Ascending aorta (tissue), 2 donors: Measurements from ENCODE around the gene CMTM8. TPM values are rescaled to one million over a fixed set of nuclear protein-coding genes. Genes with fewer than 3 reads are reported as not detected.

ENCODE experiments used
- DNase-seq, 2 donors: peaks; one replicate each; pipeline ENCODE4 v3.0.0-alpha.2; 2019; ENCODE audit warnings: low spot score in 2 of 2
- H3K27ac ChIP-seq, 2 donors: fragments of 200-600 bp; sonication (generic); one replicate each; pipeline ENCODE4 v1.5.1; 2016 to 2017; ENCODE audit warnings: mild to moderate bottlenecking in 1 of 2
- H3K27me3 ChIP-seq: fragments of 200-600 bp; sonication (generic); one replicate; pipeline ENCODE4 v1.5.1; 2017
- H3K36me3 ChIP-seq, 2 donors: fragments of 200-600 bp; sonication (generic); one replicate each; pipeline ENCODE4 v1.5.1; 2016
- H3K4me1 ChIP-seq, 2 donors: fragments of 200-600 bp; sonication (generic); one replicate each; pipeline ENCODE4 v1.5.1; 2016 to 2017; ENCODE audit warnings: mild to moderate bottlenecking in 1 of 2
- H3K4me3 ChIP-seq, 2 donors: fragments of 200-600 bp; sonication (generic); one replicate each; pipeline ENCODE4 v1.5.1; 2016 to 2017; ENCODE audit warnings: mild to moderate bottlenecking in 1 of 2
- H3K9me3 ChIP-seq, 2 donors: fragments of 200-600 bp; sonication (generic); one replicate each; pipeline ENCODE4 v1.5.1; 2016
- intact Hi-C: fragments of 100-400 bp; cut with DNase I; formaldehyde crosslinking; loops from one replicate; pipeline ENCODE4 v1.15.1; 2023
- total RNA-seq: library from RNA; depleted of rRNA; stranded (reverse); fragments of >200 nt; gene quantifications from one replicate; pipeline ENCODE4 v1.1.0, GENCODE V29; 2016
- TF ChIP-seq, protein P1 (sequence below), 3 experiments: fragments of 200-600 bp in 2 of 3; fragments of 450-650 bp in 1 of 3; sonication (generic) in 2 of 3; IDR thresholded peaks; one replicate each; pipeline ENCODE4 v1.5.1; 2016 to 2019; ENCODE audit warnings: antibody characterized with exemption in 3 of 3, mild to moderate bottlenecking in 1 of 3, moderate library complexity in 1 of 3

The CMTM8 gene
- total RNA-seq, 1 donor from 2014 or later, result 6.6 TPM

DNA sequence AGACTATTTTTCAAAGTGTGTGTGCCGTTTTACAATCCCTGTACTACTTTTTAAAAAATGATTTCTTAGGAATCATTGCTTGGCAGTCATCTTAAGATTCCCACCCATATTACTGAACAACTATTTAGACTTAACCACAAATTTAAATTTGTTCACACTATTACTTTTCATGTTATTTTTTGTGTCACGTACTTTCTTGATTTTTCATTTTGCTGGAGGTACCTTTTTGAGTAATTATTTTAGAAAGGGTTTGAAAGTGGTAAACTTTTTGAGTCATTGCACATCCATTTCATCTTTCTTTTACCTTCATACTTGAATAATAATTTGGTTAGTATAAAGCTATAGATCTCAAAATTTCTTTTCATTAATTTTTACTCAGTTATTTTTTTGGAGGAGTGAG, 16.9 kb downstream of the CMTM8 start:
- no peak overlapping the region for H3K4me3 ChIP-seq
- H3K36me3 ChIP-seq, result no peaks in the 10 kb centered on the region
- TF ChIP-seq, protein P1, sequence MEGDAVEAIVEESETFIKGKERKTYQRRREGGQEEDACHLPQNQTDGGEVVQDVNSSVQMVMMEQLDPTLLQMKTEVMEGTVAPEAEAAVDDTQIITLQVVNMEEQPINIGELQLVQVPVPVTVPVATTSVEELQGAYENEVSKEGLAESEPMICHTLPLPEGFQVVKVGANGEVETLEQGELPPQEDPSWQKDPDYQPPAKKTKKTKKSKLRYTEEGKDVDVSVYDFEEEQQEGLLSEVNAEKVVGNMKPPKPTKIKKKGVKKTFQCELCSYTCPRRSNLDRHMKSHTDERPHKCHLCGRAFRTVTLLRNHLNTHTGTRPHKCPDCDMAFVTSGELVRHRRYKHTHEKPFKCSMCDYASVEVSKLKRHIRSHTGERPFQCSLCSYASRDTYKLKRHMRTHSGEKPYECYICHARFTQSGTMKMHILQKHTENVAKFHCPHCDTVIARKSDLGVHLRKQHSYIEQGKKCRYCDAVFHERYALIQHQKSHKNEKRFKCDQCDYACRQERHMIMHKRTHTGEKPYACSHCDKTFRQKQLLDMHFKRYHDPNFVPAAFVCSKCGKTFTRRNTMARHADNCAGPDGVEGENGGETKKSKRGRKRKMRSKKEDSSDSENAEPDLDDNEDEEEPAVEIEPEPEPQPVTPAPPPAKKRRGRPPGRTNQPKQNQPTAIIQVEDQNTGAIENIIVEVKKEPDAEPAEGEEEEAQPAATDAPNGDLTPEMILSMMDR (IDR thresholded peaks at IDR 0.05), result no peak
- no peak overlapping the region for H3K27ac ChIP-seq
- H3K4me1 ChIP-seq, result no peaks in the 10 kb centered on the region
- no peak for DNase-seq
- no peaks in the 10 kb centered on the region for H3K27me3 ChIP-seq
- intact Hi-C loops, result no loop called here
- H3K9me3 ChIP-seq, result peaks cover 0 to 10% of the 10 kb centered on the region in 2 donors

DNA sequence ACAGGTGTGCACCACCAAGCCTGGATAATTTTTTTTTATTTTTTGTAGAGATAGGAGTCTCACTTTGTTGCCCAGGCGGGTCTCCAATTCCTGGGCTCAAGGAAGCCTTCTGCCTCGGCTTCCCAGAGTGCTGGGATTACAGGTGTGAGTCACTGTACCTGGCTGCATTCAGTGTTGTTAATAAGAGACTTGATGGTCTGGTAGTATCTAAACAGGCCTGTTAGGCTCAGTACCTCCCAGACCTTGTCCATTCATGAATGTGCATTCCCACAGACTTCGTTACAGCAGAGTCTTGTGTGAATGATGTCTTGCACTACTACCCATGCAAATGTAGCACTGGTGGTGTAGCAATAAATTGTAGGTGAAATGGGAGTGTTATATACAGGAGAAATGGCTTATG, 17.7 kb downstream of the CMTM8 start:
- intact Hi-C loops, result no loop called here
- Histone ChIP-seq H3K9me3 (peaks cover 0 to 10% of the 10 kb centered on the region in 2 donors), H3K36me3 (no peaks in the 10 kb centered on the region), H3K27ac (no peak overlapping the region), H3K27me3 (no peaks in the 10 kb centered on the region), H3K4me1 (no peaks in the 10 kb centered on the region), H3K4me3 (no peak overlapping the region)
- DNase-seq, result no peak
- TF ChIP-seq, protein P1 (IDR thresholded peaks at IDR 0.05), result no peak

DNA sequence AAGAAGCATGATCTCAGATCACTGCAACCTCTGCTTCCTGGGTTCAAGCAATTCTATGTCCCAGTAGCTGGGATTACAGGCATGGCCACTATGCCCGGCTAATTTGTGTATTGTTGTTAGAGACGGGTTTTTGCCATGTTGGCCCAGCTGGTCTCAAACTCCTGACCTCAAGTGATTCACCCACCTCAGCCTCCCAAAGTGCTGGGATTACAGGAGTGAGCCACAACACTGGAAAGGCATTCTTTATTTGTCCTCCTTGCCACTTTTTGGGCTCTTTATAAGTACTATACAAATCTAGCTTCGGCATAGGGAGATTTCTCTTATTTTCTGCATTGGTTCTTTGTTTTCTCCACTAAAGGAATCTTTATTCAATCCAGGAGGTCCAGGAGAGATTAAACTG, 18.6 kb downstream of the CMTM8 start:
- TF ChIP-seq, protein P1 (IDR thresholded peaks at IDR 0.05), result no peak
- no peak for DNase-seq
- no peaks in the 10 kb centered on the region for H3K27me3 ChIP-seq
- H3K4me1 ChIP-seq, result no peaks in the 10 kb centered on the region
- peaks cover 0 to 10% of the 10 kb centered on the region in 2 donors for H3K9me3 ChIP-seq
- no peaks in the 10 kb centered on the region for H3K36me3 ChIP-seq
- intact Hi-C loops, result no loop called here
- no peak overlapping the region for H3K4me3 ChIP-seq
- no peak overlapping the region for H3K27ac ChIP-seq

DNA sequence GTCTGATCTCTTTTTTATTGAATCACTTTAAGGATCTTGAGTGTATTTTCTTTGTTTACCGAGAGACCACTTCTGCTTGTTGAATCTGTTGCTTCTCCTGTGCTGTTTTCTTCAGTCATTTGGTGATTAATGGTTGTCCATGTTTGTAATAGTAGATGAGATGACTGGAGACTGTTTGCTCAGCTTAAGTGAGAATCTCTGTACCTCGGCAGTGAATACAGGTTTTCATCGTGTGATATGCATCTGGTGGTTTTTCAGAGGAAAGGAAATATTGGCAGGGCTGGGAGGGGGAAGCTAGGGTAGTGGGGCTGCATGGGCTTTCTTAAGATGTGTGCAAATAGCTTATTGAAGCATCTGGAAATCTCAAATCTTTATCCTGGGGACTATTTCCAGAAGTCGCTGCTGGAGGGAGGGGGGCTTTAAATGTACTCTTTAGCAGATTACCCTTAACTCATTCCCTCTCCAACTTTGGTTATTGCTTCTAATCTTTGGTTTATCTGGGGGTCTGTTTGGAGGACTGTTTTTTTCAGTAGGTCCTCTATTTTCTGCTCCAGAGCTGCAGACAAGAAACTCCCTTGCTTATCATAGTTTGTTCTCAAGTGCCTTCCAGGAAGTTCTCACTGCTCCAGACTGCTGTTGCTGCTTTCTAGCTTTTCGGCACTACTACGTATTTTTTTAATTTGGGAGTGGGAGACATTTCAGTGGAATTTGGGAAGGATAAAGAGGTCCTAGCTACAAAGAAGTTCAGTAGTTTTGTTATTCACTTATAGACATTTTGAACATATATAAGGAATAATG, 19.4 kb downstream of the CMTM8 start:
- H3K4me3 ChIP-seq, result no peak overlapping the region
- H3K9me3 ChIP-seq, result peaks cover 0 to 10% of the 10 kb centered on the region in 2 donors
- TF ChIP-seq, protein P1 (IDR thresholded peaks at IDR 0.05), result no peak
- H3K27me3 ChIP-seq, result no peaks in the 10 kb centered on the region
- no peaks in the 10 kb centered on the region for H3K4me1 ChIP-seq
- H3K36me3 ChIP-seq, result no peaks in the 10 kb centered on the region
- intact Hi-C loops, result no loop called here
- H3K27ac ChIP-seq, result no peak overlapping the region
- DNase-seq, result no peak

DNA sequence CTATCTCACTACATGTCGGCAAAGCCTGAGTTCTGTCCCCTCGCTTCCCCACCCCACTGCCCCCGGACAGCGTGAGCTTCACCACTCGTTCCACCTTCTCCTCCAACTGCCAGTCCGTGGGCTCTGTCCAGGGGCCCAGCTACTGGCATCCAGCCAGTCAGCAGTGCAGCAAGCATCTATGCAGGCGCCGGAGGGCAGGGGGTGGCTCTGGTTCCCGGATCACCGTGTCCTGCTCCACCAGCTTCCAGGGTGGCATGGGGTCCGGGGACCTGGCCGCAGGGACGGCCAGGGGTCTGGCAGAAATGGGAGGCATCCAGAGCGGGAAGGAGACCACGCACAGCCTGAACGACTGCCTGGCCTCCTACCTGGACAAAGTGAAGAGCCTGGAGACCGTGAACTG, 20.4 kb downstream of the CMTM8 start:
- H3K4me3 ChIP-seq, result no peak overlapping the region
- H3K4me1 ChIP-seq, result no peaks in the 10 kb centered on the region
- no peaks in the 10 kb centered on the region for H3K36me3 ChIP-seq
- no peak overlapping the region for H3K27ac ChIP-seq
- DNase-seq, result no peak
- no peaks in the 10 kb centered on the region for H3K27me3 ChIP-seq
- intact Hi-C loops, result no loop called here
- peaks cover 0 to 10% of the 10 kb centered on the region in 2 donors for H3K9me3 ChIP-seq
- TF ChIP-seq, protein P1 (IDR thresholded peaks at IDR 0.05), result no peak
